ENCODE measurements around the gene ERI3. TPM values are rescaled to one million over a fixed set of nuclear protein-coding genes. Genes with fewer than 3 reads are reported as not detected.
"Not testable (repeated sequence)": the region's sequence is repeated elsewhere in the genome, so short reads cannot be mapped to it uniquely, and the experiment has no call there.

Gene ERI3
- polyA plus RNA-seq, 1 donor from 2014 or later: 92.5 TPM

- Histone ChIP-seq H3K27ac (ENCODE audit: low read length) (no peak overlapping the region), H3F3A (ENCODE audit: insufficient read depth, low read length, poor library complexity, severe bottlenecking) (no peaks in the 10 kb centered on the region), H4K20me1 (ENCODE audit: insufficient read depth) (no peaks in the 10 kb centered on the region), H3K9ac (ENCODE audit: low read length) (no peak overlapping the region), H3K4me2 (ENCODE audit: low read length) (no peak overlapping the region), H3K4me3 (ENCODE audit: low read length) (no peak overlapping the region), H3K9me2 (ENCODE audit: insufficient read depth, low read length) (no peaks in the 10 kb centered on the region), H3K9me3 (ENCODE audit: low read length) (no peaks in the 10 kb centered on the region), H3K79me2 (replicated peaks; ENCODE audit: insufficient read depth, low read length) (no peaks in the 10 kb centered on the region), H3K36me3 (ENCODE audit: insufficient read depth, low read length) (no peaks in the 10 kb centered on the region), H3K27me3 (ENCODE audit: insufficient read depth, low read depth, low read length) (no peaks in the 10 kb centered on the region), H2AFZ (ENCODE audit: low read depth, low read length) (no peak overlapping the region)
- no peak for TF ChIP-seq EP300 (conservative IDR thresholded peaks at IDR 0.05; ENCODE audit: poor library complexity, severe bottlenecking)
- no peak for TF ChIP-seq MXI1 (conservative IDR thresholded peaks at IDR 0.05; ENCODE audit: poor library complexity, severe bottlenecking)
- TF ChIP-seq TAF1 (IDR thresholded peaks at IDR 0.05; ENCODE audit: low read depth): no peak
- TF ChIP-seq POLR2AphosphoS5 (IDR thresholded peaks at IDR 0.05): no peak
- TF ChIP-seq SMC3 (conservative IDR thresholded peaks at IDR 0.05; ENCODE audit: poor library complexity): no peak
- TF ChIP-seq RAD21 (conservative IDR thresholded peaks at IDR 0.05): no peak
- no peak for TF ChIP-seq REST (IDR thresholded peaks at IDR 0.05; ENCODE audit: borderline replicate concordance)
- TF ChIP-seq EZH2 (IDR thresholded peaks at IDR 0.05; ENCODE audit: borderline replicate concordance, insufficient read depth, low read length, poor library complexity, severe bottlenecking): no peak
- TF ChIP-seq CTCF (IDR thresholded peaks at IDR 0.05; ENCODE audit: poor library complexity, severe bottlenecking): no peak
Measured at GRCh38 chr1:44208226-44208625, 146.8 kb downstream of the ERI3 start.

GRCh38 chr1:44206545-44206944, 148.5 kb downstream of the ERI3 start:
- not testable (repeated sequence) for H3K4me2 ChIP-seq (ENCODE audit: low read length); H4K20me1 ChIP-seq (ENCODE audit: insufficient read depth); H3K9me3 ChIP-seq (ENCODE audit: low read length); H3K9ac ChIP-seq (ENCODE audit: low read length); H3K36me3 ChIP-seq (ENCODE audit: insufficient read depth, low read length); H3K27ac ChIP-seq (ENCODE audit: low read length); H3K9me2 ChIP-seq (ENCODE audit: insufficient read depth, low read length); H3K79me2 ChIP-seq (replicated peaks; ENCODE audit: insufficient read depth, low read length); H3K4me3 ChIP-seq (ENCODE audit: low read length); H2AFZ ChIP-seq (ENCODE audit: low read depth, low read length); H3K27me3 ChIP-seq (ENCODE audit: insufficient read depth, low read depth, low read length); H3F3A ChIP-seq (ENCODE audit: insufficient read depth, low read length, poor library complexity, severe bottlenecking)

- Histone ChIP-seq H3K79me2 (replicated peaks; ENCODE audit: insufficient read depth, low read length) (no peaks in the 10 kb centered on the region), H2AFZ (ENCODE audit: low read depth, low read length) (no peak overlapping the region), H3K9me2 (ENCODE audit: insufficient read depth, low read length) (no peaks in the 10 kb centered on the region), H3K27me3 (ENCODE audit: insufficient read depth, low read depth, low read length) (no peaks in the 10 kb centered on the region), H3K4me3 (ENCODE audit: low read length) (no peak overlapping the region), H3K4me2 (ENCODE audit: low read length) (no peak overlapping the region), H4K20me1 (ENCODE audit: insufficient read depth) (no peaks in the 10 kb centered on the region), H3K36me3 (ENCODE audit: insufficient read depth, low read length) (no peaks in the 10 kb centered on the region), H3F3A (ENCODE audit: insufficient read depth, low read length, poor library complexity, severe bottlenecking) (no peaks in the 10 kb centered on the region), H3K9me3 (ENCODE audit: low read length) (no peaks in the 10 kb centered on the region), H3K9ac (ENCODE audit: low read length) (no peak overlapping the region), H3K27ac (ENCODE audit: low read length) (no peak overlapping the region)
- no peak for TF ChIP-seq REST (IDR thresholded peaks at IDR 0.05; ENCODE audit: borderline replicate concordance)
- no peak for TF ChIP-seq MXI1 (conservative IDR thresholded peaks at IDR 0.05; ENCODE audit: poor library complexity, severe bottlenecking)
- TF ChIP-seq CTCF (IDR thresholded peaks at IDR 0.05; ENCODE audit: poor library complexity, severe bottlenecking): no peak
- no peak for TF ChIP-seq SMC3 (conservative IDR thresholded peaks at IDR 0.05; ENCODE audit: poor library complexity)
- TF ChIP-seq TAF1 (IDR thresholded peaks at IDR 0.05; ENCODE audit: low read depth): no peak
- no peak for TF ChIP-seq EP300 (conservative IDR thresholded peaks at IDR 0.05; ENCODE audit: poor library complexity, severe bottlenecking)
- no peak for TF ChIP-seq RAD21 (conservative IDR thresholded peaks at IDR 0.05)
- no peak for TF ChIP-seq POLR2AphosphoS5 (IDR thresholded peaks at IDR 0.05)
- no peak for TF ChIP-seq EZH2 (IDR thresholded peaks at IDR 0.05; ENCODE audit: borderline replicate concordance, insufficient read depth, low read length, poor library complexity, severe bottlenecking)
Measured at GRCh38 chr1:44200336-44200735, 154.7 kb downstream of the ERI3 start.
